Right lobe of liver (tissue), 6 donors: ENCODE measurements around the gene KLF2. TPM values are rescaled to one million over a fixed set of nuclear protein-coding genes. Genes with fewer than 3 reads are reported as not detected.

Source experiments
- ATAC-seq, 4 donors: fragments of 200-7000 bp; cut with Tn5 transposase; one replicate each; pipeline ENCODE4 v1.9.1; 2020; ENCODE audit warnings: mild to moderate bottlenecking in 4 of 4, moderate library complexity in 4 of 4
- DNase-seq, 3 donors: peaks; one replicate each; pipeline ENCODE4 v3.0.0-alpha.2; 2020
- H3K27ac ChIP-seq, 3 donors: fragments of 200-600 bp; one replicate each; pipeline ENCODE4 v1.8.0; 2022
- H3K27me3 ChIP-seq, 2 donors: fragments of 200-600 bp; one replicate each; pipeline ENCODE4 v1.8.0; 2022
- H3K36me3 ChIP-seq, 4 donors: fragments of 200-600 bp; sonication (generic) in 1 of 4; one replicate each; pipeline versions ENCODE4 v1.5.1 to v1.8.0; 2017 to 2022; ENCODE audit warnings: control low read depth in 1 of 4
- H3K4me1 ChIP-seq, 4 donors: fragments of 200-600 bp; sonication (generic) in 1 of 4; one replicate each; pipeline versions ENCODE4 v1.5.1 to v1.8.0; 2017 to 2022; ENCODE audit warnings: control low read depth in 1 of 4
- H3K4me3 ChIP-seq, 3 donors: fragments of 200-600 bp; one replicate each; pipeline ENCODE4 v1.8.0; 2022
- H3K9me3 ChIP-seq, 4 donors: fragments of 200-600 bp; sonication (generic) in 1 of 4; one replicate each; pipeline versions ENCODE4 v1.5.1 to v1.8.0; 2017 to 2022; ENCODE audit warnings: control low read depth in 1 of 4
- POLR2A ChIP-seq: fragments of 450-650 bp; IDR thresholded peaks from one replicate; pipeline ENCODE4 v1.6.1; 2017; ENCODE audit warnings: antibody characterized with exemption, mild to moderate bottlenecking
- WGBS: methylation state at CpG from one replicate; pipeline ENCODE4 v1.1.6; 2018; ENCODE audit warnings: low coverage, low lambda C conversion rate; ENCODE audit not compliant: insufficient coverage; ENCODE audit errors: missing lambda C conversion rate; 5-methylcytosine and 5-hydroxymethylcytosine counted together
- intact Hi-C, 2 donors: fragments of 100-400 bp; cut with DNase I; formaldehyde crosslinking; loops; one replicate each; pipeline versions ENCODE4 v1.11.2 to v1.14.1; 2022
- long read RNA-seq: library from polyadenylated mRNA; unstranded; transcript quantifications from one replicate; pipeline ENCODE4 v2.0.0, GENCODE V29; 2019
- total RNA-seq, 6 experiments: library from RNA; depleted of rRNA in 2 of 6; stranded (reverse); fragments of >200 nt in 2 of 6; fragmentation: NEBNext Ultra II Directional in 3 of 6; extraction: Animal tissue kit (Norgen Biotek cat#: 25700) in 3 of 6; gene quantifications; one replicate each; pipeline versions ENCODE4 v1.1.0 to v1.2.4, GENCODE V29; 2016 to 2023
- TF ChIP-seq, protein P1 (sequence below), 4 donors: fragments of 200-600 bp in 3 of 4; fragments of 450-650 bp in 1 of 4; IDR thresholded peaks; one replicate each; pipeline versions ENCODE4 v1.5.1 to v1.8.0; 2016 to 2022; ENCODE audit warnings: antibody characterized with exemption in 4 of 4, mild to moderate bottlenecking in 2 of 4
- donor health status: DM: no; HTN: yes; CAD: no.
- donor health status: DM: no; HTN: no; CAD: no.
- donor health status: DM: no; HTN: no; CAD: no.
- donor health status: DM: no; HTN: yes; CAD: no.
- donor health status: DM: no; HTN: yes; CAD: no.

Gene KLF2
- 10 to 100 TPM in 1 of 6 experiments, 1 to 10 TPM in 5; 3.7 to 10.1 (median 4.8) TPM for total RNA-seq
- long read RNA-seq, result 0 reads

DNA sequence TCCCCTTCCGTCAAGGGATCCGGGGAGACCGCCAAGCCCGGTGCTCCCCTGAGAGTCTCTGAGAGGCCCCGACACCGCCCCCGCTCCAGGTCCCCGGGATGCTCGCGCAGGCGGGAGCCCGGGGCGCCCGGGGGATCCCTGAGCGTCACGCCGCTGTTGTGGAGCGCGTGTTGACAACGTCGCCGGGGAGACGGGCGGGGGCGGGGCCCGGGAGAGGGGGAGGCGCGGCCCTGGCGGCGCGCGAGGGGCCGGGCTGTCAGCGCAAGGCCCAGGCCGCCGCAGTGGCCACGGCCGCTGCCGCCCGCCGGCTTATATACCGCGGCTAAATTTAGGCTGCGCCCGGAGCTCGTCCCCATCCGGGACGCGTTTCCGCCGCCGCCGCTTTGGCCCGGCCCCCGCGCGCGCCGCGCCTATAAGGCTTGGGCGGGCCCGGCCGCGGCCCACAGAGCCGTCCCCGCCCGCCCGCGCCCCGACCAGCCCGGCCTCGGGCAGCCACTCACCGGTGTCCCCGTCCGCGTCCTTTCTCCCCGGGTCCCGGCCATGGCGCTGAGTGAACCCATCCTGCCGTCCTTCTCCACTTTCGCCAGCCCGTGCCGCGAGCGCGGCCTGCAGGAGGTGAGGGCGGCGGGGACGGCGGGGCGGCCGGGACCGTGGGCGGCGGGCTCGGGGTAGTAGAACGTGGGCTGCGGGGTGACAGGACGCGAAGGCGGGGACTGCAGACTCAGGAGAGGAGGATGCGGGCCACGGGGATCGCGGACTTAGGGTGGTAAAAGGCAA, at the start of gene KLF2:
KLF2 (plus strand) TSS at position 443 of the 777 bp plus-strand sequence; CDS start at position 541, 98 bp downstream.
- no peaks in the 10 kb centered on the region for H3K4me1 ChIP-seq
- H3K4me3 ChIP-seq, result peak within 1 kb of the TSS; percentile 64 to 65 (median 65)
- TF ChIP-seq, protein P1, sequence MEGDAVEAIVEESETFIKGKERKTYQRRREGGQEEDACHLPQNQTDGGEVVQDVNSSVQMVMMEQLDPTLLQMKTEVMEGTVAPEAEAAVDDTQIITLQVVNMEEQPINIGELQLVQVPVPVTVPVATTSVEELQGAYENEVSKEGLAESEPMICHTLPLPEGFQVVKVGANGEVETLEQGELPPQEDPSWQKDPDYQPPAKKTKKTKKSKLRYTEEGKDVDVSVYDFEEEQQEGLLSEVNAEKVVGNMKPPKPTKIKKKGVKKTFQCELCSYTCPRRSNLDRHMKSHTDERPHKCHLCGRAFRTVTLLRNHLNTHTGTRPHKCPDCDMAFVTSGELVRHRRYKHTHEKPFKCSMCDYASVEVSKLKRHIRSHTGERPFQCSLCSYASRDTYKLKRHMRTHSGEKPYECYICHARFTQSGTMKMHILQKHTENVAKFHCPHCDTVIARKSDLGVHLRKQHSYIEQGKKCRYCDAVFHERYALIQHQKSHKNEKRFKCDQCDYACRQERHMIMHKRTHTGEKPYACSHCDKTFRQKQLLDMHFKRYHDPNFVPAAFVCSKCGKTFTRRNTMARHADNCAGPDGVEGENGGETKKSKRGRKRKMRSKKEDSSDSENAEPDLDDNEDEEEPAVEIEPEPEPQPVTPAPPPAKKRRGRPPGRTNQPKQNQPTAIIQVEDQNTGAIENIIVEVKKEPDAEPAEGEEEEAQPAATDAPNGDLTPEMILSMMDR (IDR thresholded peaks at IDR 0.05), result no peak
- TF ChIP-seq POLR2A, result peak; percentile 96
- no peaks in the 10 kb centered on the region for H3K27me3 ChIP-seq
- WGBS, result 1% methylated on average over 14 of the region's 105 CpGs
- ATAC-seq (peak; percentile 79 to 89 (median 88)), DNase-seq (peak; percentile 93 to 95 (median 95))
- peaks cover 0 to 8% (median 1%) of the 10 kb centered on the region in 4 donors for H3K36me3 ChIP-seq
- intact Hi-C loops, result no loop called here
- H3K9me3 ChIP-seq, result no peaks in the 10 kb centered on the region
- peak within 1 kb of the TSS; percentile 74 to 92 (median 83) for H3K27ac ChIP-seq

DNA sequence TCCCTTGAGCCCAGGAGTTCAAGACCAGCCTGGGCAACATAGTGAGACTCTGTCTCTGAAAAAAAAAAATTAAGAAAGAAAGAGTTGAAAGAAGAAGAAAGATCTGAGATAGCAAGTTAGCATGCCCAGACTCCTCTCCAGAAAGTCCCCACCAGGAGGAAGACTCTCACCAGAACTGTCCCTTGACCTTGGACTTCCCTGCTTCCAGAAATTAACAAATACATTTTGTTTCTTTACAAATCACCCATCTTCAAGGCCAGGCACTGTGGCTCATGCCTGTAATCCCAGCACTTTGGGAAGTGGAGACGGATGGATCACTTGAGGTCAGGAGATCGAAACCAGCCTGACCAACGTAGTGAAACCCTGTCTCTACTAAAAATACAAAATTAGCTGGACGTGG, 44.3 kb upstream of the KLF2 start:
- ATAC-seq (no peak), DNase-seq (no peak)
- no peaks in the 10 kb centered on the region for H3K4me1 ChIP-seq
- intact Hi-C loops, result no loop called here
- TF ChIP-seq, protein P1 (IDR thresholded peaks at IDR 0.05), result no peak
- no peak for TF ChIP-seq POLR2A
- no peak overlapping the region for H3K4me3 ChIP-seq
- no peaks in the 10 kb centered on the region for H3K36me3 ChIP-seq
- WGBS, result 66% methylated on average over 4 of the region's 4 CpGs
- no peak overlapping the region for H3K27ac ChIP-seq
- H3K9me3 ChIP-seq, result no peaks in the 10 kb centered on the region
- no peaks in the 10 kb centered on the region for H3K27me3 ChIP-seq

DNA sequence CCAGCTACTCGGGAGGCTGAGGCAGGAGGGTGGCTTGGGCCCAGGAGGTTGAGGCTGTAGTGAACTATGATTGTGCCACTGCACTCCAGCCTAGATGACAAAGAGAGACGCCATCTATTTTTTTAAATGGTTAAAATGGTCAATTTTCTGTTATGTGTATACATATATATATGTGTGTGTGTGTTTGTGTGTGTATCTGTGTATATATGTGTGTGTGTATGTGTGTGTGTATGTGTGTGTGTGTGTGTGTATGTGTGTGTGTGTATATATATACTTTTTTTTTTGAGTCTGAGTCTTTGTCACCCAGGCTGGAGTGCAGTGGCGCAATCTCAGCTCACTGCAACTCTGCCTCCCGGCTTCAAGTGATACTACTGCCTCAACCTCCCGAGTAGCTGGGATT, 42.9 kb upstream of the KLF2 start:
- TF ChIP-seq, protein P1 (IDR thresholded peaks at IDR 0.05), result no peak
- TF ChIP-seq POLR2A, result no peak
- ATAC-seq (no peak), DNase-seq (no peak)
- Histone ChIP-seq H3K27me3 (no peaks in the 10 kb centered on the region), H3K4me3 (no peak overlapping the region), H3K36me3 (no peaks in the 10 kb centered on the region), H3K4me1 (no peaks in the 10 kb centered on the region), H3K9me3 (no peaks in the 10 kb centered on the region), H3K27ac (no peak overlapping the region)
- 86% methylated on average over 3 of the region's 5 CpGs for WGBS
- intact Hi-C loops, result no loop called here

DNA sequence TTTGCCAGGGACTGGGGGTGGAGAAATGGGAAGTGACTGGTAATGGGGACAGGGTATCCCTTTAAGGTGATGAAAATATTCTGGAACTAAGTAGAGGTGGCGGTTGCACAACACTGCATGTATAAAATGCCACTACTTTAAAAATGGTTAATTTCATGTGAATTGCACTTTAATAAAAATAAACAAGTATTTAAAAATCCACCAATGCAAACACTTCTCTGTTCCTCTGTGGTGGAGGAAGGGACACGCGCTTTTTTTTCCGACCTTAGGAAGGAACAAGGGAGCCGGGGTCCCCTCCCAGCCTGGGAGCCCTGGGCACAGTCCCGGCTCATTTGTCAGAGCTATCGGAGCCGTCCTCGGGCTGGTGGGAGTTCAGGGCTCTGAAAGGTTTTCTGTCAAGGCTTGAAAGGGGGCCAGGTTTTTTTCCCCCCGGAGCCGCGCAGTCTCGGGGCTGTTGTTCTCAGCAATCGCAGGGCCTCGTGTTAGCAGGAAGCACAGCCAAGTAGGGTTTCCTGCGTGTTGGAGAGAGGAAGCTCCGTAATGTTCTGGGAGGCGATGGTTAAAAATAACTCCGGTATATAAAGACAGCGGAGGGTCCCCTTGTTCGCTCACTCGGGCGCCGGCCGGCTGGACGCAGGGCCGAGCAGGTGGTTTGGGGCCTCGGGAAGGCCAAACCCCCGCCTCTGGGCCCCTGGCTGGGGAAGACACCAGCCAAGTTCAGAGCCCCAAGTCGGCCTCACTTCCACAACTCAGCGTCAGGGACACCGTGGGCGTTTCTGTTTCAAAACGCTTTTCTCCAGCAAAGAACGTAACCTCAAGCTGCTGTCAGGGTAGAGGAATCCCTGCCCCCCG, 41.2 kb upstream of the KLF2 start:
- TF ChIP-seq POLR2A, result peak; percentile 71
- TF ChIP-seq, protein P1 (IDR thresholded peaks at IDR 0.05), result no peak
- DNase-seq (peak; percentile 64 to 71 (median 71)), ATAC-seq (peak; percentile 64 to 82 (median 77))
- Histone ChIP-seq H3K36me3 (no peaks in the 10 kb centered on the region), H3K27ac (peak overlapping the region; percentile 73 to 89 (median 82)), H3K9me3 (no peaks in the 10 kb centered on the region), H3K27me3 (no peaks in the 10 kb centered on the region), H3K4me3 (peak overlapping the region in 1 of 3 donors; percentile 26), H3K4me1 (no peaks in the 10 kb centered on the region)
- intact Hi-C loops, result no loop called here
- 34% methylated on average over 26 of the region's 36 CpGs for WGBS
